Nucleus accumbens (tissue), 56 donors: Measurements from ENCODE around the gene ENTREP1.
"Not testable (repeated sequence)": the region's sequence is repeated elsewhere in the genome, so short reads cannot be mapped to it uniquely, and the experiment has no call there.

ENCODE experiments used
- DNase-seq, 56 donors: peaks; one replicate each; lab custom pipeline; 2025; lab: John Stamatoyannopoulos, UW

The ENTREP1 gene, protein sequence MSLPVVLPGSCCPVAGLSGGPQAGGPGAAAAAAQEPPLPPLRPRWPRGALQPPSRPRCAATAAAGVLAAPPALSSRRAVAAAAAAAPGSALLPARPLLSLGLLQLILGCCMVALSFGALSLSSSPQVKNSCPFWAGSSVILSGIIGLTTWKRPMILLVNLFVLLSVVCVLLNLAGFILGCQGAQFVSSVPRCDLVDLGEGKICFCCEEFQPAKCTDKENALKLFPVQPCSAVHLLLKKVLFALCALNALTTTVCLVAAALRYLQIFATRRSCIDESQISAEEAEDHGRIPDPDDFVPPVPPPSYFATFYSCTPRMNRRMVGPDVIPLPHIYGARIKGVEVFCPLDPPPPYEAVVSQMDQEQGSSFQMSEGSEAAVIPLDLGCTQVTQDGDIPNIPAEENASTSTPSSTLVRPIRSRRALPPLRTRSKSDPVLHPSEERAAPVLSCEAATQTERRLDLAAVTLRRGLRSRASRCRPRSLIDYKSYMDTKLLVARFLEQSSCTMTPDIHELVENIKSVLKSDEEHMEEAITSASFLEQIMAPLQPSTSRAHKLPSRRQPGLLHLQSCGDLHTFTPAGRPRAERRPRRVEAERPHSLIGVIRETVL

DNA sequence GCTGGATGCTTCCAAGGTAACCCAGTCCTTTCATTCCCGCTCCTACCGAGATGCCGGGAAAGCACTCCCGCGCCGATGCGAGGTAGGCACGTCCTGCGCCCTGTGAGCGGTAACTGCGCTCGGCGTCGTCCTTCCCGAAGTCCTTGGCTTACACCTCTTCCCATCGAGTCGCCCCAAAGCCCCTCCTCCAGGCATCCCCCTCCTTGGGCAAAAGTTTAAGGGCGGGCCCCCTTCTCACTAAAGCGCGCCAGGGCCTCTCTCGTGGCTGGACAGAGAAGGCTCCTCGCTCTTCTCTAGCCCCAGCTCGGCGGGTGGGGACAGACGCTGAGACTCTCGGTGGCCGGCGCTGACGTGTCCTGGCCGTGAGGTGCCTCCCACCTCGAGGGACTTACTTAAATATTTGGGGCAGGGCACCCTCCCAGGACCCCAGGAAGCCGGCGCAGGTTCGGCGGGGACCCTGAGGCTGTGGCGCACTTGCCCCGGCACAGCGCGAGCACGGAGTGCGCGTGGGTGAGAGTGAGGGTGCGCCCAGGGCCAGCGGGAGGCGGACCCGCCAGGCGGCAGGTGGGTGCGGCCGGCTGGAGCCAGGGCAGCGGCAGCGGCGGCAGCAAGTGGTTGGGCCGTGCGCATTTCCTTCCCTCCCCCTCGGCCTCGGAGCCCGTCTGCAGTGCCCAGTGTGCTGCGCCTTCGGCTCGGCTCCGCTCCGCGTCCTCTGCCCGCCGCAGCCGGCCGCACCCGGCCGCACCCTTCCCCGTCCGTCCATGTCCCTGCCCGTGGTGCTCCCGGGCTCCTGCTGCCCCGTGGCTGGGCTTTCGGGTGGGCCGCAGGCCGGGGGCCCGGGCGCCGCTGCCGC lies at the start of gene ENTREP1:
Gene ENTREP1 (plus strand): TSS at position 667 of the 853 bp plus-strand sequence. CDS start 95 bp downstream, at position 762.
- DNase-seq = peak in 43 of 56 donors; percentile 5 to 73 (median 36)

DNA sequence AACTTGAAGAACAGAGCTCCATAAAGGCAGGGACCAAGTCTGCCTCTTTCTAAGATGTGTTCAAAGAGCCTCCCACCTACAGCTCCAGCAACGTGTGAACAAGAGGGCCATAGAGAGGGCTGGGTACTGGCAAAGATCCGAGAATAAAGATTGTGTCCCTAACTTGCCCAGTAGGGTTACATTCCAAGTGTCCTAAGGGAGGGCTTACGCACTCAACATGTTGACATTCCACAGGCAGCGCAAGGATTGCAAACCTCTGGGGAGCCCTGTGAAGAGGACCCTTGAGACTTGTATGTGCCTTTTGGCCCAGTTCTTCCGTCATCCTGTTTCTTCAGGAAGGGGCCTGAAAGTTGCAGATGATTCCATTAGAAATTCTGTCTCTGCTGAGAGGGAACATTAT lies 48.2 kb upstream of the ENTREP1 start:
- no peak for DNase-seq

DNA sequence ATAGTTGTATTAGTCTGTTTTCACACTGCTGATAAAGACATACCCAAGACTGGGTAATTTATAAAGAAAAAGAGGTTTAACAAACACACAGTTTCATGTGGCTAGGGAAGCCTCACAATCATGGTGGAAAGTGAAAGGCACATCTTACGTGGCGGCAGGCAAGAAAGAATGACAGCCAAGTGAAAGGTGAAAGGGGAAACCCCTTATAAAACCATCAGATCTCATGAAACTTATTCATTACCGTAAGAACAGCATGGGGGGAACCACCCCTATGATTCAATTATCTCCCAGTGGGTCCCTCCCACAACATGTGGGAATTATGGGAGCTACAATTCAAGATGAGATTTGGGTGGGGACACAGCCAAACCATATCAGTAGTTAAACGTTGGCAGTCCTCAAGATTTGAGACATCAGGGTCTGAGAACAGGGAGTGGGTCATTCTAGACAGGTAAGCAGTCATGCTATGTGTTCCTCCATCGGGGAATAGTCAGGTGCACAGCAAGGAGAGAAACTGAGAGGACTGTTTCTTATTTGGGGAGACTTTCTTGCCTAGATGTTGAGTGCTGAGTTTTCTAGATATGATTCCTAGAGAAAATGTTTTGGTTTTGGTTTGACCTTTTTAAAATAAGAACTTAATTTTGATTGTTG lies 45.8 kb upstream of the ENTREP1 start:
- no peak for DNase-seq

DNA sequence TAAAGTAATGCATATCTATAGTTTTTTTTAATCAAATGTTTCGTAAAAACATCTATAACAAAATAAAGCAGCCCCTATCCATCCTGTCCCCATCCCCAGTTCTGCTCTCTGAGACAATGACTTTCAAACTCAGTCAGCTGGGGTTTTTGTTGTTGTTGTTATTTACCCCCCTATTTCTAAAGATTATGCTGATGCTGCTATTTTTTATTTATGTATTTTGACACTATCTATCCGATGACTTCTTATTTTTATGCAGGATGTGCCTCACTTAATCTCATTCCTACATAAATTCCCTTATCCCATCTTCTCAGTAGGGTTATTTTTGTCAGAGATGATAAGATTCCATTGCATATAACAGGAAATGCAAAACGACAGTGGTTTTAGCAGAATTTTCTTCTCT lies 45.3 kb upstream of the ENTREP1 start:
- no peak for DNase-seq

DNA sequence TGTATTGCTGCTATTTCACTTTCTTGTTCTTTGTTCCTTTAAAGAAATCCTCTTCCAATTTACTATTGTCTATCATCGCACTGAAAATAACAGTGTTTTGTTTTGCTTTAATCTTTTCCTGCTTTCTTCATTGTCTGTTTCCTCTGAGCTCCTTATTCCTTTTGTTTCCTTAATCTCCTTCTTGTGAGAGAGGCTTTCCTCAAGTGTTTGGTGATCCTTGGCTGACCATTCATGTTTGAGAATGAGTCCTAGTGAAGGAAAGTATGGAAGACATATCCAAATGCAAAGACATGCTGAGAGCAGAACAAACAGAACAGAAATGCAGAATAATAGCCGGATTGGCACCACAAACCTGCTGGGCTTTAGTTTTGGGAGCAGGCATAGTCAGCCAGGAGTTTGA lies 42.0 kb upstream of the ENTREP1 start:
- DNase-seq = no peak

DNA sequence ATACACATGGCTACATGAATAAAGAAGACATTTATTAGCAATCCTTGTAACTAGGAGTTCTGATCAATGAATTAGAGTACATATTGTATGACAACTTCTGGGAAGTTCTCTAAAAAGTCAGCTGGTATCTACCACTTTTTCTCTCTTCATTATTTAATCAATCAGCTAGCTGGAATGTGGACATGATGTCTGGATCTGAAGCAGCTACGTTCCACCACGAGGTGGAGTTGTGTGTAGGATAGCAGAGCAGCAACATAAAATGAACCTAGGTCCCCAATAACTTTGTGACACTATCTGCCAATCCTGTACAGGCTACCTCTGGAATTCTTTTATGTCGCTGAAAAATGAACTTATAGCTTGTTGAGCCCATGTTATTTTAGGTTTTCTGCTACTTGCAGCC lies 32.9 kb upstream of the ENTREP1 start:
- DNase-seq = no peak

DNA sequence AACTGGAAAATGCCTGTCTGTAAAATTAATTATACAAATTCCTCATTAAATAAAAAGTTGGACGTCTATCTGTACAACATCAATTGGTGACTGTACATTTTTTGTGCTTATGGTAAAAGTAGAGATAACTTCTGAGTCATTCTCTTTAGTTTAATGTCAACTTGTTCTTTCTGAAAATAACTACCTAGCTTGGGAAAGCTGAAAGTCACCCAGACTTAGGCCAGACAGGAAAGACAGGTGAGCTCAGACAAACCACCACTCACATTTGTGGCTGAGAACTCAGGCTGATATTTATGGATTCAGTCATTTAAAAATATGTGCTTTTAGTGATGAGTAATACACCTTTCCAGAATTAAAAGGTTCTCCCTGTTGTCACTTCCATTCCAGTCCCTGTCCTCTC lies 31.9 kb upstream of the ENTREP1 start:
- DNase-seq = peak in 3 of 56 donors; percentile 2 to 6 (median 3)

DNA sequence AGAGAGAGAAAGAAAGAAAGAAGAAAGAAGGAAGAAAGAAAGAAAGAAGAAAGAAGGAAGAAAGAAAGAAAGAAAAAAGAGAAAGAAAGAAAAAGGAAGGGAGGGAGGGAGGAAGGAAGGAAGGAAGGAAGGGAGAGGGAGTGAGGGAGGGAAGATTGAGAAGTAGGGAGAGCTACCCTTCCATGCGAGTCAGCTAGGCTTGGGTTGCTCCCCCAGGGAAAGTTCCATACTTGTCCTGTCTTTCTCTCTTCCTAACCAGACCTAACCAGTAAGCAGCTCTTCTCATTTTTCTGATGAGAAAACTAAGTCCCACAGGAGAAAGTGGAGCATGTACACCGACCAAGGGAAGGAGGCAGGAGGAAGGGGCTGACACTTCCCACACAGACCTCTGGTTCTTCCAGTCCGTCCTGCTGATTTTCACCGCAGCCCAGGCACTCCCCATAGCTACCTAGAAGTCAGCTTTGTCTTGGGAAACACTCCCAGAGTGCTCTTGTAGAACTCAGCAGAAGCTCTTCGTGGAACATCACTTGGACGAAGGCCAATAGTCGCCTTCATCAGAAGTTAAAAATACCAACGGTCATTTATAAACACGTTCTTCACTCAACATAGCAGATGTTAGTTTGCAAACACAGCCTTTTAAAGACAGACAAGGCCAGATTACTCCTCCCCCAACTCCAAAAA lies 29.0 kb upstream of the ENTREP1 start:
- no peak for DNase-seq

DNA sequence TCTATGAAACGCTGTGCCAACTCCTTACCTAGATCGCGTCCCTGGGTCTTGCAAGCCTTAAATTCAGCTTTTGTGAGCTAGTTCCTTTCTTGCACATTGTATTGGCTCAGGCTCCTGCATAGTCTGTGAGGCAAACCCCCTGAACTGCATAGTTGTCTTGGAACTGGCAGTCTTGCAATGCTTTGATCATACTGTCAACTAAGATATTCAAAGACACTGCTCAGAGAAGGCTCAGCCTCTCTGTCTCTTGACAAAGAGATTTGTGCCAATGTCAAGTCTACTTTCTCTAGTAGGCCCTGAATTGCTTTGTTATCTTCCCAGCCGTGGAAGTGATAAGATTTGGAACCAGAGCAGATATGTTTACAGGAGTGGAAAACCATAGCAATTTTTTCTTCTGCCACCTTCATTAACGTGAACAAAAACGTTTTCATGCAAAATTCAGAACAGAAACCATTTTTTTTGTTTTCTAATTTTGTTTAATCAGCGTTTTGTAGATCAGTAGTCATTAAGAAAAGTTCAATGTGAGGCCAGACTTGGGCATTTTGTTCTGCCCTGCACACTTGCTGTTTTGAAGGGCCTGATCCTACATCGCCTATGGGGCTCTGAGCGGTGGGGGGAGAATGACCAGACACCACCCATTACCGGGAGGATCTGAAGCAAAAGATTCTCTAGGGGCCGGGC lies 27.6 kb upstream of the ENTREP1 start:
- no peak for DNase-seq

DNA sequence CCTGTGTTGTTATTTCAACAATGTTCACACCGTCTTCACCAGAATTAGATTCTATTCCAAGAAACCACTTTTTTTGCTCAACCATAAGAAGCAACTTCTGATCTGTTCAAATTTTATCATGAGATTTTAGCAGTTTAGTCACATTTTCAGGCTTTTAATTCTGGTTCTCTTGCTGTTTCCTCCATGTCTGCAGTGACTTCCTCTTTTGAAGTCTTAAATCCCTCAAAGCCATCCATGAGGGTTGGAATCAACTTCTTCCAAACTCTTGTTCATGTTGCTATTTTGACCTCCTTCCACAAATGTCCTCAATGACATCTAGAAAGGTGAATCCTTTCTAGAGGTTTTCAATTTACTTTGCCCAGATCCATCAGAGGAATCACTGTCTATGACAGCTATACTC lies 25.7 kb upstream of the ENTREP1 start:
- DNase-seq = no peak

DNA sequence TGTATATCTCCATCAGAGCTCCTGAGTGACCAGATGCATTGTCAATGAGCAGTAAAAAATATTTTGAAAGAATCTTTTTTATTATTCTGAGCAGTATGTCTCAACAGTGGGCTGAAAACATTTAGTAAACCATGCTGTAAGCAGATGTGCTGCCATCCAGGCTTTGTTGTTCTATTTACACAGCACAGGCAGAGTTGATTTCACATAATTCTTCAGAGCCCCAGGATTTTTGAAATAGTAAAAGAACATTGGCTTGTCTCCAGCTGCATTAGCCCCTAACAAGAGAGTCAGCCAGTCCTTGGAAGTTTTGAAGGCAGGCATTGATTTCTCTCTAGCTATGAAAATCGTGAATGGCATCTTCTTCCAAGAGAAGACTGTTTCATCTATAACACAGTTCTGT lies 25.2 kb upstream of the ENTREP1 start:
- no peak for DNase-seq

DNA sequence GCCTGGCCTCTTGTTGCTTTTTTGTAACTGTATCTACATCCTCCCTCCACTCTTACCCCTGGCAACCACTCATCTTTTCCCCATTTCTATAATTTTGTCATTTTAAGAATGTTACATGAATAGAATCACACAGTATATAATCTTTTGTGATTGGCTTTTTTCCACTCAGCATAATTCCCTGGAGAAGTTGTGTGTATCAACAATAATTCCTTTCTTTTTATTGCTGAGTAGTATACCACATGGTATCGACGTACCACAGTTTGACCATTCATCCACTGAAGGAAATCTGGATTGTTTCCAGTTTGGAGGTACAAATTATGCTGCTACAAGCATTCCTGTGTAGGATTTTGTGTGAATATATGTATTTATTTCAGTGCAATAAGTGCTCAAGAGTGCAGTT lies 21.7 kb upstream of the ENTREP1 start:
- no peak for DNase-seq

DNA sequence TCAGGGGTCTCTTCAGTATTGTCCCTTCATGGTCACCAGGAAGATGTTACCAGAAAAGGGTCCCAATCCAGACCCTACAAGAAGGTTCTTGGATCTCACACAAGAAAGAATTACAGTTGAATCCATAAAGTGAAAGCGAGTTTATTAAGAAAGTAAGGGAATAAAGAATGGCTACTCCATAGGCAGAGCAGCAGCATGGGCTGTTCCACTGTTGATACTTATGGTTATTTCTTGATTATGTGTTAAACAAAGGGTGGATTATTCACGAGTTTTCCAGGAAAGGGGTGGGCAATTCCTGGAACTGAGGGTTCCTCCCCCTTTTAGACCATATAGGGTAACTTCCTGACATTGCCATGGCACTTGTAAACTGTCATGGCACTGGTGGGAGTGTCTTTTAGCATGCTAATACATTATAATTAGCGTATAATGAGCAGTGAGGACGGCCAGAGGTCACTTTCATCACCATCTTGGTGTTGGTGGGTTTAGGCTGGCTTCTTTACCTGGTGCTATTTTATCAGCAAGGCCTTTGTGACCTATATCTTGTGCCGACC lies 18.0 kb upstream of the ENTREP1 start:
- not testable (repeated sequence) for DNase-seq

DNA sequence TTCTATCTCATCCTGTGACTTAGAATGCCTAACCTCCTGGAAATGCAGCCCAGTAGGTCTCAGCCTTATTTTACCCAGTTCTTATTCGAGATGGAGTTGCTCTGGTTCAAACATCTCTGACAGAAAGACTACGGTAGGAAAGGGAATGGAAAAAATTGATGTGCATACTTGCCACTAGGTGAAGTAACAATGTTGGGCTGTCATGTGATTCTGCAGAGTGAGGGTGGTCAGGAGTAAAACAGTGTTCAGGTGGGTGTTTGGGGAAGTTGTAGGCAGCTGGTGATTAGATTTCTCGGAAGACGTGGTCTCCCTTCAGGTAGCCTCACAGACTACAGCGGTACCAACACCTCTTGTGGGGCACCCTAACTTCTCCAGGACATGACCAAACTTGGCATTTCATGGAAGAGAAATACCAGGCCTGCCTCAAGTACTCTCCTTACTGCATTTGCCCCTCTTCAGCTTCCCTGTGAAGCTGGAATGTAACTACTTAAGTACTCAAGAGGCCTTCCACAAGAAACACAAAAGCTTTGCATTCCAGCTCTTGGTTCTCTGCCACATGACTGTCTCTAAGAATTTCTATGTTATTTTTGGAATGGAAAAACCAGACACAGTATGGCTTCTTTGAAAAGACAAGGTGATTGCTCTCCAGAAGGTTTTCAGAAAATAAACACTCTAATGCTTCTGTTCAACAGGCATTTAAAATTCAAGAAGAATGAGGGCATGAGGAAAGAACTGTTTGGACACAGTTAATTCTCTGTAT lies 17.4 kb upstream of the ENTREP1 start:
- no peak for DNase-seq

DNA sequence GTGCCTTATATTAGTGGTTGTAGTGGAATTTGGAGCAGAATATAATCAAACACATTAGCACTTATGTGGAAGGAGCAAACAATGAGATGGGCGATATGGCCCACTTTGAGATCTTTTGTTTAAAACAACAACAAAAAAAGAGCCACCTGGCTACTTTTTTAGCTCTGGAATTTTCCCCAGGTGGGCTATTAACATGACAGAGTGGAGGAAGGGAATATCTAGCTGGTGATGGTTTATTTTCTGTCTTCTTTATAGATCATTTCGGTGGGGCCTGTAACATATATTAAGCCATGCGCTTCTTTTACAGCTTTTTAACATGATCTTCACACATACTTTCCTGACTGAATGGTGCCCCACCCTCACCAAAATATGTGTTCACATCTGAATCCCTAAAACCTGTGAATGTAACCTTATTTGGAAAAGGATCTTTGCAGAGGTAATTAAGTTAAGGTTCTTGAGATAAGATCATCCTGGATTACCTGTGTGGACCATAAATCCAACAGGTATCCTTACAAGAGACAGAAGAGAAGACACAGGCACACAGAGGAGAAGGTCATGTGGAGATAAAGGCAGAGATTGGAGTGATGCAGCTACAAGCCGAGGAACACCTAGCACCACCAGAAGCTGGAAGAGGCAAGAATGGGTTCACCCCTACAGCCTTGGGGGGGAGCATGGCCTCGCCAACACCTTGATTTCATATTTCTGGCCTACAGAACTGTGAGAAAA lies 16.6 kb upstream of the ENTREP1 start:
- no peak for DNase-seq

DNA sequence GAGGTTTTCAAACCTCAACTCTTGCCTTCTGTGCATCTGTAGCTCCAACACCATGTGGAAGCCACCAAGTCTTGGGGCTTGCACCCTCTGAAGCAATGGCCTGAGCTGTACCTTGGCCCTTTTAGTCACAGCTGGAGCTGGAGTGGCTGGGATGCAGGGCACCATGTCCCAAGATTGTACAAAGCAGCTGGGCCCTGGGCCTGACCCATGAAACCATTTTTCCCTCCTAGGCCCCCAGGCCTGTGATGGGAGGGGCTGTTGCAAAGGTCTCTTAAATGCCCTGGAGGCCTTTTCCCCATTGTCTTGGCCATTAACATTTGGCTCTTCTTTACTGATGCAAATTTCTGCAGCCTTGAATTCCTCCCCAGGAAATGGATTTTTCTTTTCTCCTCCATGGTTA lies 11.8 kb upstream of the ENTREP1 start:
- DNase-seq = no peak

DNA sequence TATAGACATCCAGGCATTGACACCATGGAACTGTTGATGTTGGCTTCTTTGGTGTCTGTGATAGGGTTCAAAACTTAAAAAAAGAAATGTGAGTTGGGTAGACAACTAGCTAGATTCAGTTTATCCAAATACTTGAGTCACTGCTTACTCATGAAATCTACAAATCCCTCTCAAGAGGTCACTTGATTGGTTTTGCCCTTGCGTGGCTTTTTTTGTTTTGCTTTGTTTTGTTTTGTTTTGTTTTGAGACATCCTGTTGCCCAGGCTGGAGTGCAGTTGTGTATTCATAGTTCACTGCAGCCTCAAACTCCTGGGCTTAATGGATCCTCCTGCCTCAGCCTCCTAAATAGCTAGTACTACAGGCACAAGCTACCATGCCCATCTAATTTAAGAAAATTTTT lies 10.5 kb upstream of the ENTREP1 start:
- no peak for DNase-seq

DNA sequence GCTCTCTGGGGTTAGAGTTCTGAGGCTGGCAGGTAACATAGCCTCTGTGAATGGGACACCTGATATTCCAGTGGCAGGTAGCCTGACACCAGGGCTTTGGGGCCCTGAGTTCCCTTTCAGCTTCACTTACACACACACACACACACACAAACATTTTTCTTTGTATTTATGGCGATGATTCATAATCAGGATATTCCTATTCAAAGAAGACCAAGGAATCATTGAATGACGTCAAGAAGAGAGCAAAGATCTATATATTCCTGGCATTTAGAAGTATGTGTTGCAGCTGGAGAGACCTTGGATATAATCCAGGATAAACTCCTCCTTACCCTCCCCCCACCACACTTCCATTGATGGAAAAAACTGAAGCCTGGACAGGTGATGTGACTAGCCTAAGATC lies 7.9 kb upstream of the ENTREP1 start:
- no peak for DNase-seq
